Endometrial microvascular endothelial cells (primary cell): ENCODE data around the gene OCA2. TPM values are rescaled to one million over a fixed set of nuclear protein-coding genes. Genes with fewer than 3 reads are reported as not detected.
"Not testable (repeated sequence)": the region's sequence is repeated elsewhere in the genome, so short reads cannot be mapped to it uniquely, and the experiment has no call there.

Experiments
- in situ Hi-C: cut with HindIII; loops from 2 replicates; pipeline ENCODE4 v1.10.0; 2017; ENCODE audit warnings: low sequenced_read_pairs, low pct_unique_long_range_greater_than_20kb; ENCODE audit errors: inconsistent ontology term
- total RNA-seq: library from RNA; depleted of rRNA; stranded (reverse); fragments of >200 nt; gene quantifications from one replicate; pipeline ENCODE4 v1.2.3, GENCODE V29; 2015; ENCODE audit errors: inconsistent ontology term

OCA2 gene
- total RNA-seq, 1 donor from 2014 or later: not detected

GRCh38 chr15:28015855-28016254, 83.3 kb downstream of the OCA2 start:
- in situ Hi-C loops: no loop called here

GRCh38 chr15:28014623-28015200, 84.4 kb downstream of the OCA2 start:
- in situ Hi-C loops: no loop called here

GRCh38 chr15:28013976-28014375, 85.1 kb downstream of the OCA2 start:
- in situ Hi-C loops: no loop called here

GRCh38 chr15:28013480-28013879, 85.6 kb downstream of the OCA2 start:
- in situ Hi-C loops: no loop called here

GRCh38 chr15:28012231-28012630, 86.9 kb downstream of the OCA2 start:
- in situ Hi-C loops: no loop called here

- in situ Hi-C loops: not testable (repeated sequence)
Observed at GRCh38 chr15:28008175-28008574, 90.9 kb downstream of the OCA2 start.

GRCh38 chr15:28006116-28006905, 92.8 kb downstream of the OCA2 start:
- in situ Hi-C loops: no loop called here

- in situ Hi-C loops: no loop called here
Observed at GRCh38 chr15:28005004-28005527, 94.0 kb downstream of the OCA2 start.

GRCh38 chr15:28004143-28005003, 94.7 kb downstream of the OCA2 start:
- in situ Hi-C loops: no loop called here

- in situ Hi-C loops: no loop called here
Observed at GRCh38 chr15:28003302-28004037, 95.6 kb downstream of the OCA2 start.

GRCh38 chr15:28002867-28003266, 96.2 kb downstream of the OCA2 start:
- in situ Hi-C loops: no loop called here

GRCh38 chr15:28002136-28002861, 96.8 kb downstream of the OCA2 start:
- in situ Hi-C loops: no loop called here

- in situ Hi-C loops: no loop called here
Observed at GRCh38 chr15:28001641-28002040, 97.5 kb downstream of the OCA2 start.

GRCh38 chr15:27993996-27994780, 104.9 kb downstream of the OCA2 start:
- in situ Hi-C loops: no loop called here

- in situ Hi-C loops: no loop called here
Observed at GRCh38 chr15:27993544-27993943, 105.6 kb downstream of the OCA2 start.

- in situ Hi-C loops: no loop called here
Observed at GRCh38 chr15:27990521-27991515, 108.3 kb downstream of the OCA2 start.
